ENCODE results near the gene REPS2.

- TF ChIP-seq CTCF (IDR thresholded peaks at IDR 0.05) (no peak), POLR2A (IDR thresholded peaks at IDR 0.05) (no peak)
Measured at GRCh38 chrX:16953606-16954211, 7.3 kb downstream of the REPS2 start.

Data from body of pancreas (tissue), 4 donors.